Left forelimb (tissue), 1 donor: Measurements from ENCODE around the gene MTARC1.

Source experiments
- DNase-seq: peaks from one replicate; pipeline ENCODE4 v3.0.0-alpha.2; 2018; ENCODE audit warnings: low spot score

The MTARC1 gene

DNA sequence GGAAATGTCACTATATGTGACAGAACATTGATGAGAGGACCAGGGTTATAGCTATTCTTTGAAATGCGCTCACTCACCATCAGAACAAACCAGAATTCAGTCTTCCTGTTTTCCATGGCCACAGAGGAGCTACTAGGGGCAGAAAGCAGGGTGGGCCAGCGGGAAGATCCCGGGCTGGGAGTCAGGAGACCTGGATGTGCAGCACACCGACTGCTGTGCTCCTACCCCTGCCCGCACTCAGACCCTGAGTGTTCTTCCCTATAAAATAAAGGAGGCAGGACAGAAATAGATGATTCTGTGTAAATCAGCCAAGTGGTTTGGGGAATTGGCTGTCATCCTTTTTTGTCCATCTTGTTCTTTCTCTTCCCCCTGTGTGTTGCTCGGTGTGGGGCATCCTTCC lies 21.0 kb downstream of the MTARC1 start:
- DNase-seq = no peak

DNA sequence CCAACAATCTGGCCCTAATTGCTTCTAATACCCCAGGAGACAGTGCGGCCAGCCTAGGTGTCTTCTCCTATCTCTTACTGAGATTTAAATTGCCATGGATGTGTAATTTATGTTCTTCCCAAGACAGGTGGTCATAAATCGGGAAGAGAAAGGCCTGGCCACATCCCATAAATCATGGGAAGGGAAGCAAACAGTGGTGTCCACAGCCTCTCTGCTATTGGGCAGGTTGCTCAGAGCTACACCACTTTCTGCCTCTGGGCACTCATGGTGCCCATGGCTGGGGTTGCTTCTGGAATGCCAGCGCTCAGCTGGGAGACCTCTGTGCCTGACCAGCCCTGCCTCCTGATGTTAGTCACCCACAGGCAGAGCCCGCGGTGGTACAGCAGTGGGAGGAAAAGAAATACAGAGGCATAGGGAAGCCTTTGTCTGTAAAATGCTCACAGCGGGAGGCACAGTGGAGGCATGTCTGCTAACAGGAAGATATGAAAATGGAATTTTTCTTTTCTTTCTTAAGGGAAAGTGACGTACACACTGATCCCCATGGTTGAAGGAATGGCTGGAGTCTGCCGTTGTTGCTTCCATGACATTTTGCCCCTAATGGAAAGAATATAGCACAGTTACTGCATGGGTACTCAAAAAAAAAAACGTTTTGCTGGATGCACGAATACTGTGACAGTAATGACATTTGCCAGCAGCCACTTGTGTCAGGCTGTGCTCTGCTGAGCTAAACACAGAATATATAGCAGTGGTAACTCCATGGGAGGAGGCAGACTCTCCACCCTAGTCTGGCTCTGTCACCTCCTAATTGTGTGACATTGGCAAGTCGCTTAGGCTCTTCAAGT lies 21.9 kb downstream of the MTARC1 start:
- DNase-seq = no peak

DNA sequence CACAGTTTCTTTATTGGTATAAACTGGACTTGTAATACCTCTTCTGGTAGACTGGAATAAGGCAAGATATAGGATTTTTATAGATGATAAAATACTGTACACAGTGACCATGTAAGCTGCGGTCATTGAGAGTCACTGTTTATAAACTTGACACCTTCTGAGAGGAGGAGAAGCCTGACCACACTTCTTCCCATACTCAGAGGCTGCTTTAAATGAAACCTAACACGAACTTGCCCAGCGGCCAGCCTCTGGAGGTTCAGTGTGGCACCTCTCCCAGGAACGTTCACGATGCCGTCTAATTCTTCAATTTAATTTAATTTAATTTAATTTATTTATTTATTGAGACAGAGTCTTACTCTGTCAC lies 22.5 kb downstream of the MTARC1 start:
- no peak for DNase-seq

DNA sequence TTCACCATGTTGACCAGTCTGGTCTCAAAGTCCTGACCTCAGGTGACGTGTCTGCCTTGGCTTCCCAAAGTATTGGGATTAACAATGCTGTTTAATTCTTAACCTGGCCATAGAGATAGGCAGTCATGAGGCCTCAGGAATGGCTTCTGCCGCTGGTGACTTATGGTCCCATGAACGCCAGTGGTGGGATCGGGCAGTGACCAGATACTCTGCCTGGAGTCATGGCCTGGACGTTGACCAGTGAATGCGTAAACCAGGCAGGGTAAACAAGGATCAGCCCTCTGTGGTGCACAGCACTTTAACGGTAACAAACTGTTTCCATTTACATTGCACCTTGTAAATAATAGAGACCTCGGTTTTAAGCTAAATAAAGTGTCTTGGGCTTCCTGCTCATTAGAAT lies 23.0 kb downstream of the MTARC1 start:
- DNase-seq = no peak

DNA sequence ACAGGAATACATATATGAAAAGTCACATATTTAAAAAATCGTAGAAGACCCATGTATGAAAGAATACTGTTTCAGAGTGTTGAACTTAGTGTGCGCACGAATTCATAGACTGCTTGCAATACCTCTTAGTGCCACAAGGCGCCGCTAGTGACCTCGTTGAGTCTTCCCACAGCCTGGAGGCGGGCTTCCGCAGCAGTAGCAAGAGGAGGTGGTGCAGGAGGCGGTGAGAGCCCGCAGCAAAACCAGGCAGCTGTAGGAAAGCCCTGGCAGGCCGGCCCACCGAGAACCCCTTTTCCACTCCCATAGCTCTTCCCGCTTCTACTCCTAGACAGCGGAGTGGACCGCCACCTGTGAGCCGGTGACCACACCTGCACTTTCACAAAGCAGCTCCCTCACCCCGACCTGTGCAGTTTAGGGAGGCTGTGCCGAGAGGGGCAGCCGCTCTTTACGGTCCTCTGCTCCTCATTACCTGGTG lies 23.5 kb downstream of the MTARC1 start:
- peak; percentile 77 for DNase-seq

DNA sequence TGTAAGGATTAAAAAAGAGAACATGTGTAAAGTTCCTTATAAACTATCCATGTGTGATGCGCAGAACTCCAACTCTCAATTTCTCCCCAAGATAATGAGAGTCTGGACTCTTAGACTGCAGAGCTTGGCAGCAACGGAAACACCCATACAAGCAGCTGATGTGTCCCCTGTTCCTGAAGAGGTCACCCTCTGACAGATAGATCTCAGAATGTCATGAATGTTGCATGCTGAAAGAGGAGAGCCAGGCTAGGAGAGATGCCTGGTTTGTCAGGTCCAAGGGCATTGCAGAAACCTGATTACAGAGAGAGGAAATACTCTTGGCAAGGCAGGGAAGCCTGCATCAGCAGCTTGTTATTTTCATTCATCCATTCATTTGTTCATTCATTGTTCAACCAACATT lies 24.2 kb downstream of the MTARC1 start:
- no peak for DNase-seq

DNA sequence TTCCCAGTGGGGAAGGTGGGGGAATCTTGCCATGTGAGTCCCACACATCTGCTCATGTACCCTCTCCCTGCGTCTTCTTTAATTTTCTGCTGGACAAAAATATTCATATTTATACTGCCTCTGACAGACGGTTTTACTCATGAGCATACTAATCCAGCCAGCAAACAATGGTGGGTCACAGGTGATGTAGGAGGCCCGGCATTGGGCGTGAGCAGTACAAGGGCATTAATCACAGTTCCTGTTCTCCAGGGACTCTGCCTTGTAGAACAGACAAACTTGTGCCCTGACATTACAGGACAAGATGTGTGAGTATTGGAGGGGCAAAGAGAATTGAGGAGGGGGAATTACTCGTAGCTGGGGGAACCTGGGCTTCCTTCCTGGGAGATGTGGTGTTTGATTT lies 25.0 kb downstream of the MTARC1 start:
- DNase-seq = no peak

DNA sequence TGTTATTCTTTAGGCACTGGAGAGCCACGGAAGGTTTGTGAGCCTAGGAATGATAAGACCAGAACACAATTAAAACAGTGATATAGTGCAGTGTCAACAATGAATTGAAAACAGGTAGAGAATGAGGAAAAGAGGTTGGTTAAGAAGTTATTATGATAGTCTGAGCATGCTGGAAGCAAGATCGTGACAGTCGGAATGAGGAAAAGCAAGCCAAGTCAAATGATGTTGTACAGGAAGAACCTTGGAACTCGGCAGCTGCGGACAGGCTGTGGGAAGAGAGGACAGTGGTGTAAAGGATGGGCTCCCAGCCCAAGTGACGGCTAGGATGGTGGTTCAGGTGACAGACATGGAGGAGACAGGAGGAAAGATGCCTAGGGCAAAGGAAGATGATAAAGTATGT lies 25.6 kb downstream of the MTARC1 start:
- no peak for DNase-seq

DNA sequence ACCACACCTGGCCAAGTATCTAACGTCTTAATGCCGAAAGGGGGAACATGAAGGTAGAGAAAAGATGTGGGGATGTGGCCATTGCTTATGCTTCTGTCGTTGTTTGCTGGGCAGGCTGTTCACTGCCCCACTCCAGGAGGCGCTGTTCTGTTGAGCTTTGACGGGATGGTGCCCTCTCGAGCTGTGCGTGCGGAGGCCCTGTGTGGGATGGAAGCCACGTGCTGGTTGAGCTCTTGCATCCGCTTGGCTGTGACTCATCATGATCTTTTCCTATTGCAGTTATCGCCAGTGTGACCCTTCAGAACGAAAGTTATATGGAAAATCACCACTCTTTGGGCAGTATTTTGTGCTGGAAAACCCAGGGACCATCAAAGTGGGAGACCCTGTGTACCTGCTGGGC lies 26.3 kb downstream of the MTARC1 start:
- DNase-seq = no peak

DNA sequence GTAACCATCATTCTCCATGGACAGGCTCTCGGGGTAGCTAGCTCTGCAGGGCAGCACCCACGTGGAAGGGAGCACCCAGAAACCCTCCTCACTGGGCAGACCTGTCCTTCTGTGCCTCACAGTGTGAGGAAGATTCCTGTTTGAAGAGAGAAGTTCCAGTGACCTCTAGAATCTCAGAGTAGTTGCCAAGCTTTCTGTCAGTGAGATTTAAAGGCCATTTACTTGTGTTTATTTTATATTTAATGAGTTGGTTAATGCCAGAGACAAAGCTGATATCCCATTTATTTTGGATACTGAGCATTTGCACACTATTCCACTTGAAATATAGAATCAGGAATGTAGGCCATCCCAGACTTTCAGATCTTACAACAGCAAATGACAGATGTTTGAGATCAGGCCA lies 28.7 kb downstream of the MTARC1 start:
- no peak for DNase-seq

DNA sequence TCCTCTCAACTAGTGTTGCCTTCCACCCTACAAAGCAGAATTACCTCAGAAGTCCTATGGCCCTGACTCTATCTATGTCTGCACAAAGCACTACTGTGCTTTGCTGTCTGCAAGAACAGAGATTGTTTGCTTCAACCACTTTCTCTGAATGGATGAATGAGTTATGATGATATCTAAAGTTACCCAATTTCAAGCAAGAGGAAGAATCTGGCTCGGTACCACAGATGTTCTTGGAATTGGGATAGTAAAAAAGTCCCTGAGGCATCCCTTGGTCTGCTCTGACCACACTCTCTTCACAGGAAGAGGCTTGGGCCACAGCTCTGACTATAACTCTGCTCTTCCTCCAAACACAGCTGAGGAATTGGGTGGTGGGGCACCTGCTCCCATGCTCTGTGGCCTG lies 31.2 kb downstream of the MTARC1 start:
- no peak for DNase-seq

DNA sequence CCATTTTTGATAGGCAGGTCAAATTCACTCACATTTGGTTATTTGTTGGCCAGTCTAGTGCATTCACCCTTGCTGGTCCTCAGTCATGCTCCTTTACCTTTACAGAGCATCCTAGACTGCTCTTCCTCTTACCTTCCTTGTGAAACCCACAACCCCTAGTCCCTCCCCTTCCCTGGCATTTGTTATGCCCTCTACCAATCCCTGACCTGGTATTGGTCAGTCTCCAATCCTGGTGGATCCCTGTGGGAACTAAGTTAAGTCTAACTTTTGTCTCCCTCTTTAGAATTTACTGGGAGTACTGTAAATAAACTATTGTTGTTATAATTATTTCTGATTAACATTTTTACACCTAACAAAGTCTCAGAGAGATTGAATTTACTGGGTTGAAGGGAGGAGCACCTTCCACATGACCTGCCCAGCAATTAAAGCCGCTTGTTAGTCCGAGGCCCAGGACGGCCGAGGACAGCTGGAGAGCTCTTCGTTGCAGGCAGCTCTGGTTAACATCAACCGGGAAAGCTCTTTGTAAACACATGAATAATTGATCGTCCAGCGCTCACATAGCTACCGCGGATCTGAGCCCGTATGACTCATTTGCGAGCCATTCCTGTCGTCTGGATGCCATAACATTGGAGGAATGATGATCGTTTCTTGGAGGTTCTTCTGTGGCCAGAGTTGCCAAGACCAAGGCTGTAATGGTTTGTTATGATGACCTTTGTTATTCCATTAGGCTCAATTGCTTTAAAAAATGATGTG lies 31.9 kb downstream of the MTARC1 start:
- DNase-seq = no peak

DNA sequence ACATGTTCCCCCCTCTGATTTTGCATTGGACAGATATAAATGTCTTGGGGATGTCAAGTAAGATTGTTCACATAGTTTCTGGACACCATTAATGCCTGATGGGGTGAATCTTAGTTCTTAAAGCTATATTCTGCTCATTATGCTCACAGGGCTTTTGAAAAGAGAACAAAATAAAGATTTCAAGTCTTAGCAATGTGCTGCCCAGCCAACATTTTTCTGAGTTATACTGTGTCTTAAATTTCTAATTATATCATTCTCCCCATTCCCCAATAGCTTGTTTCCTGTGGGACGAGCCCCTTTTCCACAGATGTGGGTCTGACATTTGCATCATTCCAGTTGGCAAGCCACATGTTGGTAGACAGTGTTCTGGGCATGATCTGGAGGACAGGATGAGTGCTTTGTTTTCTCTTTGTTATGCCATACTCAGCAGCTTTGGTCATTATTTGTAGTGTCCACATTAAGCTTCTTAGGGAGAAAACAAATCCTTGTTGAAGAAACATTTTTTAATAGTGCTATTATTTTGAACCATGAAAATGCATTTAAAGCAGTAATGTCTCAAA lies 32.8 kb downstream of the MTARC1 start:
- no peak for DNase-seq

DNA sequence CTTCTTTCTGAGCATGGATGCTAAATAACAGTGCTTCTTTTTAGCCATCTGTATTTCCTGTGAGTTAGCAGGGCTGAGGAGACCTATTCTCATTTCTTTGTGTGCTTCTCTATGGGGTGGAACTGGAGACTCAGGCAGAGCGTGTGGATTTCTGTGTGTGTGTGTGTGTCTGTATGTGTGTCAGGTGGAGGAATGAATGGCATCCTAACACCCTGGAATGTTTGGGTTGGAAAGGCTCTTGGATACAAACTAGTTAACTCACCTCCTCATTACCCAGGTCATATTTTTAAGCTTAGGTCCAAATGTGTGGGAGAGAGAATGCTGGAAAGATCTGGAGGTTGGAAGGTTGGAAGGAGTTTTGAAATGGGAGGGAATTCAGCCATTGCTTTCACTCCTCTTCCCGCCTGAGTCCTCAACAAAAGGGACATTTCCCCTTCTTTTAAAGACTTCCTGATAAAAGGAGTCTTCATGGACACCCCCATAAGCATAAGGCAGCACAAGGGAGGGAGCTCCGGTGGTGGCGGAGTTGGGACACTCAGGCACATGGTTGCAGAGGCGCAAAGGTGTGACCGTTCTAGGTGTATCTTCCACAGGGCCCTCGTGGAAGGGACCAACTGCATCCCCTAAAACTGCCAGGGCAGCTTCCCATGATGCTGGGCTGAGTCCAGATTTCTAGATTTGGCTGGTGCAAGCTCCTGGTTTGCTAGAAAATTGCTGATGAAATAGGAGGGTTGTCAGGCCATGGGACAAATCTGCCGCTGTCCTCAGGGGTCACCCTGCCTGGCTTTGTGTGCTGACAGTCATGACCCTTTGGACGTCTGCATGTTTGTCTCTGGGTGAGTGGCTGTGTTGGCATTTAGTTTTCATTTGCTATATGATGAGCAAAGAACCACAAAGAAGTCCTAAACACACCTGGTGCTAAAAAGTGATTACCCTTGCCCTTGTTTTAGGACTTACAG lies 37.6 kb downstream of the MTARC1 start:
- no peak for DNase-seq

DNA sequence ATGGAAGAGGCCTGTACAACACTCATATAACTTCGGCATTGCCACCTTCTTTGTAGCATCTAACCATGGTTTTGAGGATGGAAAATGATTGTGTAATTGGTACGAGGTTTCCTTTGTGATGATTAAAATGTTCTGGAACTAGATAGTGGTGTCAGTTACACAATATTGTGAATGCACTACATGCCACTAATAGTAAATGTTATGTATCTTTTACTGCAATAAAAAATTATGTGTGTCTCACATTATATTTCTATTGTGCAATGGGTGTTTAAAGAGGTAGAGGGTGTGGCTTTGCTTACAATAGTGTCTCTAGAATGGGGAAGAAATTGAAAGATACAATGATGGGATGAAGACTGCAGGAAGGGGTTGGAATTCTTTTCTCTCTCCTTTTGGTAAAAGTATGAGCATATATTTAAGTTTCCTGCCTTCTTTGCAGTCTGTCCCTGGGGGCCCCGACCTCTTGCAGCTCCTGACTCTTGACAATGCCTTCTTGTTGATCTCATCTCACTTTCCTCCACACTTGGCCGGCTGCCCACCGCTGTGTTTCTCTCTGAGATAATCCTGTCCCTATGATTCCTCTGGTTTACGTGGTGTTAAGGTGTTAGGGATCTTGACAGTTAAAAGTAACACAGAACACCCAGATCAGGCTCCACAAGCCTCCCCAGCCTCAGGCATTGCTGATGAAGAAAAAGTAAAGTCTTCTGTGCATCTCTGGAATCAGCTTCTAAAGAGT lies 39.3 kb downstream of the MTARC1 start:
- DNase-seq = no peak

DNA sequence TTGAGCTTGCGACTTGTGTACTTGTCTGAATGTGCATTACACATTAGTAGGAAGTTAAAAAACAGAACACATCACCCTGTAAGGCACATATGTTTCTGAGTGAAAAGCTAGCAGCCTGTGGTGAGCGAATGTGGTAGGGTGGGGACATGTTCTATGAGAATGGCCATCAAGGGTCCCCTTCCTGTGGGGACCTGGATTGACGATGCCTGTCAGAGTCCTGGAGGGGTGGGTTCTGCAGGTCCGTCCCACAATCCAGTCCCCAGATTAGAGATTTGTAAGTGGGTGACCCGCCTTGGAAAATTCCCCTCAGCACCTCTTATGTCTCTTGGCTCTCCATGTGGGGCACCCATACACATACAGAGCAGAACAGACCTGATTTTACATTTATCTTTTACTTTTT lies 40.0 kb downstream of the MTARC1 start:
- no peak for DNase-seq

DNA sequence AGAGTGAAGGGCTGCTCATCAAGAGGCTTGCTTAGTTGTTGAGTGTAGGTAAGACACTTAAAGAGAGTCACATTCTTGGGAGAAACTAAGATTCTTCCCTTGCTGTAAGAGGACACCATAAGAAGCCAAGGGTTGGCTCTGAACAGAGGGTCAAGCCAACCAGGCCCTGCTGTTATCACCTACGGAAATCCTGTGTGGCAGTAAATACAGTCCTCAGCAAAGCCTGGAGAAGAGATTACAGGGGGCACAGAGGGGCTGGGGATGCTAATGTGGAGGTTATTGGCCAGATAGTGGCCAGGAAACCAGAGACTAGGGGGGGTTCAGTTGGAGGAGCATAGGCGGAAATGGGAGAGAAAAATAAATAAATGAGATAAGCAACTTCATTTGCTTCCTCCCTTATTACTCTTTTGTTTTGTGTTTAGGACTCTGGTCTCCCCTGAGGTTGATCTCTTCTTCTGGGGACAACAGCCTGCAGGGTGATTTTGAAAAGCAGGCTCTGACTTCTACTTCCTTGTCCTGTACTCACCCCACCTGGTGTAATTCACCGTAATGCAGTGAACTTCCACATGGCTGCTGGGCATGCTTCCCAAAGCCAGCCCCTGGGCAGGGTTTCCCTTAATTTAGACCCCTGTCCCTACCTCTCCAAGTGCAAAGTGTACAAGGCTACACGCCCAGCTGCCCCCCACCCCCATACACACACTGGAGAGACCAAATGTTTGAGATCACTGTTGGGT lies 40.9 kb downstream of the MTARC1 start:
- no peak for DNase-seq

DNA sequence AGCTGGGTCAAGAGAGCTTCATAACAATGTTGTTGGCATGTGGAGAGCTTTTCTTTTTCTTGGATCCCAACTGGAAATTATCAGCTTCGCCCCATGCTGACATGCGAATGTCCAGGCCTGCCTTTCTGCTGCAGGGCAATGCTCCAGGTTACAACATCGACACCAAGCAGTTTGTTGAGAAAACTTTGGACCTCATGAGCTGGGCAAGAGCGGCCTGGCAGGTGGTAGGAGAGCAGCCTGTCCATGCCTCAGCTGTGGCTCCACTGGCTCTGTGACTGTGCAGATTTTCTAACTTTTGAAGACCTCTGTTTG lies 41.4 kb downstream of the MTARC1 start:
- no peak for DNase-seq

DNA sequence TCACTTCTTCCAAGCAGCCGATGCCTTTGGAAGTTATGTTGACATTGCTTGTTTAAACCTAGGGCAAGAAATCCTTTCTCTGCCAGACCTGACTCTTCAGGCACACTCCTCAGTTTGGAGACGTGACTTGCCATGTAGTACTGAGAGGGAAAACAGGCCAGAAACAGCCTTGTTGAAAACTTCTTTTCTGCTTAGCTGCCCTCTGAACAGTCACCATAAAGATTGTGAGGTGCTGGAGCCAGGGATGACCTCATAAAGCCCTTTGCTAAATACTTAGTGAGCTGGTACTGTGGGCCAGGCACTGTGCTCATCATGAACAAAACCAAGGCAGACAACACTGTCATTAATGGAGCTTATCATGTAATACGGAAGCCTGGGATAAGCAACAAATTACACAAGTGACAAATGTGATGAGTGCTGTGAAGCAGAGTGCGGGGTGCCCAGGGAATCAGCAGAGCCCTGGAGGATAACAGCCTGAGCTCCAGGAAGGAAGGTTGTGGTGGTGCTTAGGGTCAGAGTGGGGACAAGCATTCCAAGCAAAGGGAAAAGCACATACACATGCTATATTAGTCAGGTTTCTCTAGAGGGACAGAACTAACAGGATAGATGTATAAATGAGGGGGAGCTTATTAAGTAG lies 42.4 kb downstream of the MTARC1 start:
- DNase-seq = no peak

DNA sequence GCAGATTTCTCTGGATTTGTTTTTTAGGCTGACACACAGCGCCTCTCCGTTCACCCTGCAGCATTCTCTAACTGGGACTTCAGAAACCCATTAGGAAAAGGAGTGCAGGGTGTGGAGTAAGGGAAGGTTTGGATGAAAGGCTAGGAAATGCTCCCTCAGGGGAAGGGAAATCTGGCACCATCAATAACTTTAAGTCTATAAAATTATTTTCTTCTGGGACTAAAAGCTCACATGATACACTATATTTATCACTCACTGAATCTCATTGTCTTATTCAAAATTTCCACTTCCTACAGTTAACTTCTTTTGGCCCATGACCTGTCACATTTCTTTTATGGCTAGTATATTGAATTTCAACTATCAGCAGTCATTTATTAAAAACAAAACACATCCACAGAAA lies 46.7 kb downstream of the MTARC1 start:
- no peak for DNase-seq
